Mucosa of rectum (tissue), 2 donors: Measurements from ENCODE around the gene RPS24.

Experiments
- H3K27ac ChIP-seq, 2 donors: one replicate each; pipeline ENCODE4 v1.7.0; 2013; ENCODE audit warnings: inconsistent platforms in 2 of 2, low read depth in 2 of 2, low read length in 2 of 2
- H3K27me3 ChIP-seq, 2 donors: one replicate each; pipeline ENCODE4 v1.7.0; 2013; ENCODE audit warnings: low read length in 2 of 2; ENCODE audit not compliant: control insufficient read depth in 2 of 2, insufficient read depth in 2 of 2
- H3K36me3 ChIP-seq, 2 donors: one replicate each; pipeline ENCODE4 v1.7.0; 2013; ENCODE audit warnings: low read length in 2 of 2; ENCODE audit not compliant: control insufficient read depth in 2 of 2, insufficient read depth in 2 of 2
- H3K4me1 ChIP-seq, 2 donors: one replicate each; pipeline ENCODE4 v1.7.0; 2013; ENCODE audit warnings: low read length in 2 of 2, mild to moderate bottlenecking in 1 of 2; ENCODE audit not compliant: control insufficient read depth in 2 of 2, insufficient read depth in 2 of 2
- H3K4me3 ChIP-seq, 2 donors: one replicate each; pipeline ENCODE4 v1.7.0; 2013; ENCODE audit warnings: low read length in 2 of 2
- H3K9ac ChIP-seq, 2 donors: one replicate each; pipeline ENCODE4 v1.7.0; 2013; ENCODE audit warnings: low read length in 2 of 2, low read depth in 1 of 2, mild to moderate bottlenecking in 1 of 2
- H3K9me3 ChIP-seq, 2 donors: one replicate each; pipeline ENCODE4 v1.7.0; 2013; ENCODE audit warnings: low read length in 2 of 2; ENCODE audit not compliant: control insufficient read depth in 2 of 2
- donor health status: healthy.
- donor health status: Normal muscosa, but diverticular disease.

The RPS24 gene

DNA sequence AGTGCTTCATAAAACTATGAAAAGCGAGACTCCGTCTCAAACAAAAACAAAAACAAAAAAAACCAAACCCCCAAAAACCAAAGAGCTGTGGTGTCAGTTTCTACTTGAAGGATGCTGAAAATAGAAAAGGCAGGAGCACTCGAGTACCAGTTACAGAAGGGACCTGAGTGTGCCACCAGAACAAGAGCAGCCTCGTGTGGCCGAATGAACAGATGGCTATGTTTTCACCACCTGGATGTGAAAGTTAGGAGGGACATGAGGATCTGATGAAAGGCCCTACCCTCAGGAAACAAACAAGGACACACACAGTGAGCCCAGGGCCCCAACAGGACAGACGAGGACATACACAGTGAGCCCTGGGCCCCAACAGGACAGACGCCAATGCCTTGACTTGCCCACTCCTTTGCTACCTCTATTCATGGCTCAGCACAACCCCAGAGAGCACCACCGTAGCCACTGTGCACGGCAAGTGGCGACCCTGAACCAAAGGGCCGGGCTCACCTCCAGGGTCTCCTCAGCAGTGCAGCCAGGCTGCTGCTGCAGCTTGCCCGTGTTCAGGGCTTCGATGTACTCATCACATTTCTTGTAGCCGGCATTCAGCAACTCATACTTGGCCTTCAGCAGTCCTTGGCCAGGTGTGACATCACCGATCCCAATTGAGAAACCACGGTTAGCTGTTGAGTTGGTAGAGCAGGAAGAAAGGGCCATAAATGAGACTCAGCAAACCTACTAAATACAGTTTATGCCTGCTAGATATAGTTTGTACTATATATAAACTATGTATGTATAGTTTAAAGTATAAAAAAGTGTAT, 29.2 kb upstream of the RPS24 start:
- Histone ChIP-seq H3K4me3 (no peak overlapping the region), H3K9me3 (no peaks in the 10 kb centered on the region), H3K27ac (no peak overlapping the region), H3K4me1 (no peaks in the 10 kb centered on the region), H3K9ac (no peak overlapping the region), H3K27me3 (no peaks in the 10 kb centered on the region), H3K36me3 (peaks cover 67 to 89% of the 10 kb centered on the region in 2 donors)

DNA sequence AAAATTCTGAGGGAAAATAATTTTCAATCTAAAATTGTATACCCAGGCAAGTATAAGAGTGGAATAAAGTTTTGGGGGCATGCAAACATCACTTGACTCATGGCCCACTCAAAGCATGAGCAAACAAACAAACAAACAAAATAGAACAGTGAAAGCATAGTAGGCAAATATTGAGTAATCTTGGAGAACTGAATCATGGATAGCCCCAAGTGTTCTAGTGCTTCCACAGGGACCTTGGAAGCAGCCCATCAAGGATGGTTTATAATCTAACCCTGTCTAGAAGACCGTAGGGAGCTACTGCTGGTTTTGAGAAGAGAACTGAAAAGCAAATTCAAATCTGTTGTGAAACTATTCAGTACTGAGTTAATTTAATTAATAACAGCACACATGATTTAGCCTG, 26.5 kb upstream of the RPS24 start:
- Histone ChIP-seq H3K27me3 (no peaks in the 10 kb centered on the region), H3K4me3 (no peak overlapping the region), H3K9me3 (no peaks in the 10 kb centered on the region), H3K9ac (no peak overlapping the region), H3K4me1 (no peaks in the 10 kb centered on the region), H3K27ac (no peak overlapping the region), H3K36me3 (peaks cover 62 to 86% of the 10 kb centered on the region in 2 donors)

DNA sequence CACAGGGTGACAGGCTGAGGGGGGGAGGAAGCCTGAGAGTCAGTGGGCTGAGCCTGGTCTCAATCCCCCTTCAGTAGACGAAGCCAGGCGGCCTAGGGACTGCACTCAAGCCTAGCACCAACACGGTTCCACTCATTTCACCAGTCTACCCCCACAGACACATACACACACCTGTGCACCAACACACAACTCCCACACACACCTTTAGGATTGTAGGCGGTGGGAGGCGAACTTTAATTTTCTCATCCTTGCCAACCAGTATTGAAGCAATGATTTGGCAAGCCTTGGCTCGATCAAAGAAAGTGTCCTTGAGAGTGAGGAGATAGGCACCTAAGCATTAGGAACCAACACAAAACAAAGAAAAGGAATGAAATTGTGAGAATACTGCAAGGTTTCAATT, 24.0 kb upstream of the RPS24 start:
- no peaks in the 10 kb centered on the region for H3K9me3 ChIP-seq
- no peak overlapping the region for H3K9ac ChIP-seq
- H3K27me3 ChIP-seq, result no peaks in the 10 kb centered on the region
- no peak overlapping the region for H3K27ac ChIP-seq
- no peak overlapping the region for H3K4me3 ChIP-seq
- no peaks in the 10 kb centered on the region for H3K4me1 ChIP-seq
- H3K36me3 ChIP-seq, result peaks cover 58 to 84% of the 10 kb centered on the region in 2 donors

DNA sequence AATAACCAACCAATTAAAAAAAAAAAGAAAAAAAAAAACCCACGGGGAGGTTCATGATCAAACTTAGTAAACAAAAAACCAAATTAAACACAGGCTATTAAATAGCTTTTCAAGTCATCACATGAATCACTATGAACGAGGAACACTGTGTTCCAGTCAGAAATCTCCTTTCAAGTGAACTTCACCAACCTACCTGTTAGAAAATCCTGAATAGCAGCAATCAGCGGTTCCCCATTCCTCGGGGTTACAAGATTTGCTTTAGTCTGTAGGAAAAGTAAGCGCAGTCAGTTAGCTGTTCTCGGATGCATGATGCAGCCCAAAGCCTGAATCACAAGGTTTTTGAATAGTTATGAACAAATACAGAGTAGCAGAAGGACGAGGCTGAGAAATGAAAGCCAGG, 23.4 kb upstream of the RPS24 start:
- H3K27me3 ChIP-seq, result no peaks in the 10 kb centered on the region
- no peak overlapping the region for H3K4me3 ChIP-seq
- no peaks in the 10 kb centered on the region for H3K9me3 ChIP-seq
- no peak overlapping the region for H3K9ac ChIP-seq
- H3K27ac ChIP-seq, result no peak overlapping the region
- H3K4me1 ChIP-seq, result no peaks in the 10 kb centered on the region
- peaks cover 53 to 84% of the 10 kb centered on the region in 2 donors for H3K36me3 ChIP-seq

DNA sequence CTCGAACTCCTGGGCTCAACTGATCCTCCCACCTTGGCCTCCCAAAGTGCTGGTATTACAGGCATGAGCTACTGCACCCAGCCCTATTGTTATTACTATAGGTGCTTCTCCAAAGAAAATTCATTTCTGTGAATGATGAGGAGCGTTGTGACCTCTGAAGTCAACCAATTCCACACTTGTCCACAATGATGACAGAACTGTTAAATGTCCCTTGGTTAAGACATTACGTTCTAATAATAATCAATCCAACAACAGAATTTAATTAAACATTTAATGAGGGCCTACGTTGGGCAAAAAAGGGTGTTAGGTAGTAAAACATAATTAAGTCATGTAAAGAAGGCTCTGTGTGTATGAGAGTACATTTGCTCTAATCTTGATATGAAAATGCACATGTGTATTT, 22.6 kb upstream of the RPS24 start:
- H3K9me3 ChIP-seq, result no peaks in the 10 kb centered on the region
- H3K36me3 ChIP-seq, result peaks cover 49 to 85% of the 10 kb centered on the region in 2 donors
- H3K4me1 ChIP-seq, result no peaks in the 10 kb centered on the region
- H3K4me3 ChIP-seq, result no peak overlapping the region
- H3K9ac ChIP-seq, result no peak overlapping the region
- H3K27ac ChIP-seq, result no peak overlapping the region
- no peaks in the 10 kb centered on the region for H3K27me3 ChIP-seq

DNA sequence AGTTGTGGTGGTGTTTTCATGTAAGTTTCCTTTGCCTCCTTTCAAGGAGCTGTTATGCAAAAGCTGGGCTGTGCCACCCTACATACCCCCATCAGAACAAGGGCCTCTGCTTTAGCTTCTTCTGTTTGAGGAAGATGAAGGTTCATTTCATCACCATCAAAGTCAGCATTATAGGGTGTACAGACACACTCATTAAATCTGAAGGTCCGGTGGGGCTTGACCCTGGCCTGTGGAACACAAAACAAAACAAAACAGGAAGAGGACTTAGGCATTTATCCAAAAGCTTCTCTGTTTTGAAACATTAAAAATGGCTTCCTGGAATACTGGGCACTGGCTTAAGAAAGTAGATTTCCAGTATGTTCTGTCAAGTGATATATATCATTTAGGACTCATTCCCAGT, 20.1 kb upstream of the RPS24 start:
- Histone ChIP-seq H3K9me3 (no peaks in the 10 kb centered on the region), H3K4me1 (no peaks in the 10 kb centered on the region), H3K27me3 (no peaks in the 10 kb centered on the region), H3K36me3 (peaks cover 50 to 86% of the 10 kb centered on the region in 2 donors), H3K27ac (no peak overlapping the region), H3K4me3 (no peak overlapping the region), H3K9ac (no peak overlapping the region)

DNA sequence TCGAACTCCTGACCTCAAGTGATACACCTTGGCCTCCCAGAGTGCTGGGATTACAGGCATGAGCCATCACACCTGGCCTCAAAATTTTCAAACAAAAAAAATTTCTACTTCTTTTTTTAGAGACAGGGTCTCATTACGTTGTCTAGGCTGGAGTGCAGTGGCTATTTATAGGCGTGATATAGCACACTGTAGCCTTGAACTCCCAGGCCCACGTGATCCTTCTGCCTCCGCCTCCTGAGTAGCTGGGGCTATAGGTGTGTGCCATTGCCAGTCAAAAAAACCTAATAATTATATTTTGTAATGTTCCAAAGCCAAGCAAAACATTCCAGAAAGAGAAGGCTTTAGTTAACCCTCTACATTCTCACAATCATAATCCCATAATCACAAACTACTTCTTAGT, 18.1 kb upstream of the RPS24 start:
- Histone ChIP-seq H3K9ac (no peak overlapping the region), H3K9me3 (no peaks in the 10 kb centered on the region), H3K36me3 (peaks cover 50 to 90% of the 10 kb centered on the region in 2 donors), H3K4me3 (no peak overlapping the region), H3K27me3 (no peaks in the 10 kb centered on the region), H3K4me1 (no peaks in the 10 kb centered on the region), H3K27ac (no peak overlapping the region)

DNA sequence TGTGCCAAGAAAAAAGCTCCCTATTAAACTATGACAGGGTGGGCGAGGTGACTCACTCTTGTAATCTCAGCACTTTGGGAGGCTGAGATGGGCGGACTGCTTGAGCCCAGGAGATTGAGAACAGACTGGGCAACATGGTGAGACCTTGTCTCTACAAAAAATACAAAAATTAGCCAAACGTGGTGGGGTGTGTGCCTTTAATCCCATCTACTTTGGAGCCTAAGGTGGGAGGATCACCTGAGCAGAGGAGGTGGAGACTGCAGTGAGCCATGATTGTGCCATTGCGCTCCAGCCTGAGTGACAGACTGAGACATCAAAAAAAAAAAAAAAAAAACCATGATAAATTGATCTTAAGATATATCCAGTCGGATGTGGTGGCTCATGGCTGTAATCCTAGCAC, 15.8 kb upstream of the RPS24 start:
- Histone ChIP-seq H3K36me3 (peaks cover 51 to 92% of the 10 kb centered on the region in 2 donors), H3K9me3 (no peaks in the 10 kb centered on the region), H3K9ac (no peak overlapping the region), H3K4me1 (no peaks in the 10 kb centered on the region), H3K27me3 (no peaks in the 10 kb centered on the region), H3K27ac (no peak overlapping the region), H3K4me3 (no peak overlapping the region)

DNA sequence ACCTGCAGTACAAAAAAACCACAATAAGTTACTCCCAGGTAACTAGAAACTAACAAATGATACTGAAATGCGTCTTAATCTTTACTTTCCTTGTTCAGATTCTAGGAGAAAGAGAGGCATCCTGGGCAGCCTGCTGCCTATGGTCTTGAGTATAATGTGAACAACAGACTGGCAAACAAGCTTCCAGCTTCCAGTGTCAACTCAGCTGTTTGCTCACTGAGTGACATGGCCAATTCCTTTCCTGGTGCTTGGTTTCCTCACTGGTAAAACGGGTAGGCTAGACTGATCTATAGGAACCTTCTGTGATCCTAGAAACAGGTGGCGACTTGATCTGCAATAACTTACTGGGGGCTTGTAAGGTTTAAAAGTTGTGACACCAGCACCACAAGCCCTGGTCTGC, 14.4 kb upstream of the RPS24 start:
- Histone ChIP-seq H3K36me3 (peaks cover 53 to 90% of the 10 kb centered on the region in 2 donors), H3K27me3 (no peaks in the 10 kb centered on the region), H3K4me1 (no peaks in the 10 kb centered on the region), H3K27ac (no peak overlapping the region), H3K4me3 (no peak overlapping the region), H3K9me3 (no peaks in the 10 kb centered on the region), H3K9ac (no peak overlapping the region)

DNA sequence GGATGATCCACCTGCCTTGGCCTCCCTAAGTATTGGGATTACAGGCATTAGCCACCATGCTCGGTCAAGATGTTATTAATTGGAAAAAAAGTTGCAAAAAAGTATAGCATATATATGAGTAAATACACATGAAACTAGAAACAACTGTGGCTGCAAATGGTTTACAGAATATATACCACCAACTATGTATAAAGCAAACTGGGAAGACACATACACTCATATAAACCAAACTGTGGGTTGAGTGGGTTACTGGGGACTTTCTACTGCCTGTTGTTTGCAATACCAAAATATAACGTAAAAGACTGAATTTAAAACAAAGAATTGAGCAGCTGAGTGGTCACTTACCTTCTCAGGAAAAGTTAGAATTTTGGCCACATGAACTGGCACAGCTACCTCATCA, 12.5 kb upstream of the RPS24 start:
- Histone ChIP-seq H3K9ac (no peak overlapping the region), H3K36me3 (peaks cover 65 to 90% of the 10 kb centered on the region in 2 donors), H3K27ac (no peak overlapping the region), H3K4me3 (no peak overlapping the region), H3K4me1 (no peaks in the 10 kb centered on the region), H3K27me3 (no peaks in the 10 kb centered on the region), H3K9me3 (no peaks in the 10 kb centered on the region)
